ENCODE results near the gene USP13. TPM values are rescaled to one million over a fixed set of nuclear protein-coding genes. Genes with fewer than 3 reads are reported as not detected.

USP13 gene
- polyA plus RNA-seq, 3 donors: 14.1 to 16.7 (median 15.8) TPM

DNA sequence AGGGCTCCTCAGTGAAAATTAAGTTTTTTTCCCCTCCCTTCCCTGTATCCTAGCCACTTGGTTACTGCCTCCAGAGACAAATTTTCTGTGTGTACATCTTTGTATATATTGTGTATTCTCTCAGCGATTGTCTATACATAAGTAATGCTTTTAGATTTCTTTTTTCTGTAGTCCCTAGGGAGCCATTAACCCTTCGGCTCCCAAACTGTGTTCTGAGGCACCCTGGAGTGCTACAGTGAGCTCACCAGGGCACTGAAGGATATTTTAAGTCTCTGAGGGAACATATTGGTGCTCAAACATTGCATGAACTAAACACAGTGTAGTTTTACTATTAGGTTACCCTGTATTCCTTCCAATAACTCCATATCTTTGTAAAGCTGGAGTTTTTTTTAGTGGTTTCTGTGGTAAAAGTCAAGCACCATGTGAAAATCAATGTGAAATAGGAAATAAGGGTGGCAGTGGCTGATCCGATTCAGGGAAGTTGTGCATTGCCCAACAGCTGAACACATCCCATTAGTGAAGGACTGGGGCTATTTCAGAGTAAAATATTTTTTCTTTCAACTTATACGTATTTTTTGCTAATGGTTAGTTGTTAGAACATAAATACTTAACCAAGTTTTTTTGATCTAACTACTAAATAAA is 43.0 kb downstream of the USP13 start:
- DNase-seq (ENCODE audit: low read depth in 3 of 3, low spot score in 2 of 3): no peak

DNA sequence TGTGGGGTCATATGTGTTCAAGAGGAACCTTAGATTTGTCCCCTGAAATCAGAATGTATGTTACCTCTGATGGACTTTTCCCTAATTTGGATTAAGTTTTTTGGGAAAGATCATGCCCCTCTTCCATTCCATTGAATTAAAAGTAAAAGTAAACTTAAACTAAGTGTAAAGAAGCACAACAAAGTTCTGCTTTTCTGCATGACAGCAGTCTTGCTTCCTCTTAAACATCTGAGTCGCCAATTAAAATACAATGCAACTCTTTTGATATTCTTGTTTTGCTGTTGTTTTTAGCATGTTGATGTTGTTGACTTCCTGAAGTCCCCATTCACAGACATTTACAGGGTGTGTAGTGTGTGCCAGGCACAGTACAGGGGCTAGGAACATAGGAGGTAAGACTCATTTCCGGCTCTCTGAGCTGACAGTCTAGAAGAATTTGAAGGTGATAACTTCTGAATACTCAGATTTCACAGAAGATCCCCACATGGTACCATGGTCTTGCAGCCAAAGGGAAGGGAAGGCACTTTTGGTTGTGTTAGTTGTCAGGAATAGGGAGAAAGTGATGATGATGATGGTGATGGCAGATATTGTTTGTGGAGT is 45.0 kb downstream of the USP13 start:
- no peak for DNase-seq (ENCODE audit: low read depth in 3 of 3, low spot score in 2 of 3)

DNA sequence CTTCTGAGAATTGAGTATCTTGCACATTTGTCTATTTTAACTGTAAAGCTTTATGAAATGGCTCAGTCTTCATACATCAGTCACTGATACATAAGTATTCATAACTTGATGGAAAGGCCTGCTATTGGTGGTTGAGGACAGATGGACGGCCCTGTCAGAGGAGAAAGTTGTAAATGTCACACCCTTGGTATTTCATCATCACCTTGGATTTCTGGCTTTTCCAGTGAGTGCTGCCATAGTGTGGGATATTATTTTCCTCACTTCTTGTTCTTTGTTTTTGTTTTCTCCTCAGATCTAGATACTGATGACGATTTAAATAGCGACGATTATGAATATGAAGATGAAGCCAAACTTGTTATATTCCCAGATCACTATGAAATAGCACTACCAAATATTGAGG is 47.9 kb downstream of the USP13 start:
- DNase-seq (ENCODE audit: low read depth in 3 of 3, low spot score in 2 of 3): no peak

DNA sequence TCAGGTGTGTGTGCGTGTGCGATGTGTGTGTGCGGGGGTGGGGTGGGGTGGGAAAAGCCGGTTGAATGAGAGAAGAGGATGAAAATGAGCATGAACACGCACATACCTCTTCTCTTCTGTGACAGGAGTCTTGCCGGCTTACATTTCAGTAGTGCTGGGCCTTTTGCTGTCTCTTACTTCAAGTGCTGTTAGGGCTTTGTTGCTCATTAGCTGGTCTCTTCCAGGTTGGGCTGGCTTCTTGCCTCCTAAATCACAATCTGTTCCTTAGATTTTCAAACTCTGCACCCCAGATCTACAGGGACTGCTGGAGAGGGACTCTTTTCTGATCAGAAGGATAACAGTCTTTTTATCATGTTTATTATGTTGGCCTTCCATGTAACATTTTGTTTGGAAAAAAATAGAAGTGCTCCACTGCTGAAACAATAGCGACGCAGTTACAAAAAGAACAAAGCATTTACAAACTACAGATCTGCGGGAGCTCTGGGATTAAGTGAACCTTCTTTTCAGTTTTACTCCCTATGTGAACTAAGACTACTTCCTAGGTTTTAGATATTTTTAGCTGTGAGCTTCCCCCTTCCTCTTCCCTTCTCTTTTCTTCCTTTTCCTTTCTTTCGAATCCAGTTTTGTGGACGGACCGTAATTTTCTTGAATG is 48.5 kb downstream of the USP13 start:
- DNase-seq (ENCODE audit: low read depth in 3 of 3, low spot score in 2 of 3): no peak

DNA sequence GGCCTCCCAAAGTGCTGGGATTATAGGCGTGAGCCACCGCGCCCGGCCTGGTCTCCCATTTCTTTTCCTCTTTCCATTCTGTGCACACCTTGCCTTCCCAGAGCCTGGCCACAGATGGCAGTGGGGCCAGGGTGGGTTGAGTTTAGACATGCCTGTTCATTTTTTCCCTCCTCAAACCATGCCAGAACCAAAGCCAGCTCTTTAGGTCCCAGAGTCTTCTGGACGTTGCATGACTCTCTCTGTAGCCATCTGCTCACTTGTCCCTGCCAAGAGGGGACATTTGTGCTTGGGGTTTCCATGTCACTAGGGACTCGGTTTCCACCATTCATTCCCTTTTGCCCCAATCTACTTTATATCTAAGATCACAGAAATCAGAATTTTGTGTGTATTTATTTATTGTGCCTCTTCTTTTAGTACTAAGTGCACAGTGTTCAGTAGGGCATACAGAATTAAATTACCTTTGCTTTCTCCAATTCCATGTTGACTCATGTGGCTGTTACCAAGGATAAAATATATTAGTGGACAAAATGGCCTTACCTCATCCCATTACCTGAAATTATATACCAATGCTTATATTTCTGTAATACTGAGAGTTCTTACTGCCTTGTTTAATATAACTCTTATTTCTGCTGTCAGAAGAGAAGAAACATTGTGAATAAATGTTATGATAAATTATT is 49.6 kb downstream of the USP13 start:
- no peak for DNase-seq (ENCODE audit: low read depth in 3 of 3, low spot score in 2 of 3)

DNA sequence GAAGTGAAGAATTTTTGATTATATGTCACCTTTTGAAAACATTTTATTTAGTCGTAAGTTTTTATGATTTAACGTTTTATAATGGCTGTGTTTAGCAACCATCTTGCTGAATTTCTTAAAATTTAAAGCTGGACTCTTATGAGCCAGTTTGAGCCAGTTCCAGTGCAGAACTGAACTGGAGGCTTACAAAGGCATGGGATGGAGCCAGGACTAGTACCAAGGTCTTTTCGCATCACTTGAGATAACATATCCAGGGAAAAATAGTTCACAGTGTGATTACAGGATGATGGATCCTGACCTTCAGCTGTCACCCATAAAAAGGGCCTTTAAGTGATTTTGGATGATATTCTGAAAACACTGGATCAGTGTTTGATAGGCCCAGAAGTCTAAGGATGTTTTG is 51.0 kb downstream of the USP13 start:
- DNase-seq (ENCODE audit: low read depth in 3 of 3, low spot score in 2 of 3): no peak

DNA sequence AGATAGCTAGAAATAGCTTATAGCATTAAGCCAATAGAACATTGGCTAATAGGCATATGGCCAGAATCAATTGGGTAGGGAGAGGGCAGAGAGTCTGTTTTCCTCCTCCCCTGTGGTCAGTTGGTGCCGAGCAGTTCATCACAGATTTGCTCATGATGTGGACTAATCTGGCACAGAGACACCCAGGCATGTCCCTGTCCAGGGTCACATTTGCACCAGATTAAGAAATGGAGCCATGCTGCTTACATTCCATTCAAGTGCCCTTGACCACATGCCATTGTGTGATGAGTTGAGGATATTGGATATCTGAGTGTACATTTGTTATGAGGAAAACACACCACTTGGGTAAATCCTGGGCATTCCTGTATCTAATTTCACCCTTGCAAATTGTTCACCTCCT is 53.4 kb downstream of the USP13 start:
- DNase-seq (ENCODE audit: low read depth in 3 of 3, low spot score in 2 of 3): no peak

DNA sequence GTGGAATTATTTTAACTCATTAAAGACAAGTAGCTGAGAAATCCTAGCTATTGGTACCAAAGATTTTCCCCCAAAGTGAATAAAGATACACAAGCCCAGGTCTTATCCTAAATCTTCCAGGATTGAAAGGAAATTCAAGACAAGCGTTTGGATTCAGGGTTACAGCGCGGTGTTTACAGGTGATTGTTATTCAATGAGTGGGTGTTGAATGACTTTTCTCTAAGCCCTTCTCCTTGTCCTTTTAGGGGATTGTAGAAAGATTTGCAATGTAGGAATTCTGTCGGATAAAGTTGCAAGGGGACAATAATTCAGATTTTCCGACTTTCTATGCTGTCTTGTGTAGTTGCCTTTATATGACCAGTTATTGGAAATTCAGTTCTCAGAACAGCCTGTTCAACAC is 57.2 kb downstream of the USP13 start:
- no peak for DNase-seq (ENCODE audit: low read depth in 3 of 3, low spot score in 2 of 3)

DNA sequence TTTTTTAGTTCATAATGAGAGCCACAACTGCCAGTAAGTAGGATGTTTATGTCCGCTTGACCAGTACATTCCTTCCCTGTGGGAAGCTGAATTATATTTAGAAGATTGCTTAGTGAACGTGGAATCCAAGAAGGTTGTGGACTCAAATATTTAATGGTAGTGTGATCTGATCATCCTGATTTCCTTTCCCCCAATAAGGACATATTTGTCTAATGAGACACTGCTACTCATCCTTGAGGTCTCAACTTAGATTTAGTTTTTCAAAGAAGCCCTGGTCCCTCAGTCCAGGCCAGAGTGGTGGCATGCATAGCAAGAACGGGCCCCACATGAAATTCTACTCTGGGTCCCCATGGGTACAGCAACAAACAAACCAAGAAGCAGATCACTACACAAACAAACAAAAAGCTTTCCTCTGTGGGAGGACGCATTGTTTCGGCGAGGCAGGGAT is 60.8 kb downstream of the USP13 start:
- peak in 1 of 3 donors; percentile 8 for DNase-seq (ENCODE audit: low read depth in 3 of 3, low spot score in 2 of 3)

DNA sequence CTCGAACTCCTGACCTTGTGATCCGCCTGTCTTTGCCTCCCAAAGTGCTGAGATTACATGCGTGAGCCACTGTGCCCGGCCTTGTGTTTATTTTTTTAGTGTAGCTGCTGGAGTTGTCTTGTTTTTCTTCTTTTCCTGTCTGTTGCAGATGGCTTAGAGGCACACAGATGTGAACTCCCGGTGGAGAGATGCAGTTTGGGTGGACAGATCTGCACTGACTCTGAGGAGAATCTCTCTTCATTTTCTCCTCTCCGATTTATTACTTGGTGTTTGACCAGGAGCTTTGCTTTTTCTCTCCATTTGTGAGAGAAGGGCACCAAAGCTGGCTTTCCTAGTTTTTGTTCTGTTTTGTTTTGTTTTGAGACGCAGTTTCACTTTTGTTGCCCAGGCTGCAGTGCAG is 62.7 kb downstream of the USP13 start:
- DNase-seq (ENCODE audit: low read depth in 3 of 3, low spot score in 2 of 3): no peak

DNA sequence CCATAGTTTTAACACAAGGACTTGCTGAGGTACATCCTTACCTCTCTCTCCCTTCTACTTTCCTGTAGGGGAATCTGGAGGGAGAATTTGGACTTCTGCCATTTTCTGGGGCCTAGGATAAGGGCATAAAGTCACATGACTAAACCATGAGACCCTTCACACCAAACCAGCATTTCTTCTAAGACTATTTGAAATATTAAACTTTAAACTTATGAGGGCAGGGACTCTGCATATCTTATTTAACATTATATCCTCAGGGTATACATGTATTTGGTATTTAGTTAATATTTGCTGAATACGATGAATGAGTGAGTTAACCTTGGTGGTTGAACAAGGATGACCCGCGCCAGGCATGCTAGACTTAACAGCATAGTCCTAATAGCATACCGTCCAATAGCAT is 63.4 kb downstream of the USP13 start:
- no peak for DNase-seq (ENCODE audit: low read depth in 3 of 3, low spot score in 2 of 3)

DNA sequence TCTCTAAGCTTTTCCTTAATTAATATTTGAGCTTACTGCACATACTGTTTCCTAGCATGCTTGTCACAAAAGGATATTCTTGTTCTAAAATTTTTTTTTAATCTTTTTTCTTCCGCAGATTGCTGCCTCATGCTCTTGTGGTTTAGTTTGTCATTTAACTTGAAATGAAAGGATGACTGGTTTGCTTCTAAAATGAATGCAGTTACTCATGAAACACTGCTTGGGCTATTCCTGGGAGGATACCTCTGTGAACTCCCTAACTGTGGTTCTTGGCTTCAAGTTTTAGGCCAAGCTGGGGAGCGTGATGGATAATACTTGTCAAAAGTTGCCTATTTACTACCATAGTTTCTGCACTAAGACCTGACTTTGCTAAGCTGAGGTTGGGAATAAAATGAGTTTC is 64.0 kb downstream of the USP13 start:
- DNase-seq (ENCODE audit: low read depth in 3 of 3, low spot score in 2 of 3): no peak

DNA sequence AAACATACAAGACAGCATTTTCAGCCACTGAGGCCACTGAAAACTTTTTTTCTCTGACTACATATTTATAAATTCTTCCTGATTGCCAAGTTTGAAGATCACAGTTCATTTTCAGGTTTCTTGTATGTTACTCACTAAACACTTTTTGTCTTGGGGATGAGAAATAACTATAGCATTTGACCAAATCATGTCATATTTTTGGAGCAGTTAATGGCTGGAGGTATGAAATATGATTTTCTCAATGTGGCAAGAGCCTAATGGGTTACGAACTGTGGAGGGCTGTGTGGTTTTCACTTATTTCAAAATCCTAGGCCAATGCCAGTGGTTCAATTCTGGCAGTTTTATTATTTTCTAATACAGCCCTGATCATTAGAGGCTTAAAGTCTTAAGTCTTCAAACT is 64.4 kb downstream of the USP13 start:
- no peak for DNase-seq (ENCODE audit: low read depth in 3 of 3, low spot score in 2 of 3)

DNA sequence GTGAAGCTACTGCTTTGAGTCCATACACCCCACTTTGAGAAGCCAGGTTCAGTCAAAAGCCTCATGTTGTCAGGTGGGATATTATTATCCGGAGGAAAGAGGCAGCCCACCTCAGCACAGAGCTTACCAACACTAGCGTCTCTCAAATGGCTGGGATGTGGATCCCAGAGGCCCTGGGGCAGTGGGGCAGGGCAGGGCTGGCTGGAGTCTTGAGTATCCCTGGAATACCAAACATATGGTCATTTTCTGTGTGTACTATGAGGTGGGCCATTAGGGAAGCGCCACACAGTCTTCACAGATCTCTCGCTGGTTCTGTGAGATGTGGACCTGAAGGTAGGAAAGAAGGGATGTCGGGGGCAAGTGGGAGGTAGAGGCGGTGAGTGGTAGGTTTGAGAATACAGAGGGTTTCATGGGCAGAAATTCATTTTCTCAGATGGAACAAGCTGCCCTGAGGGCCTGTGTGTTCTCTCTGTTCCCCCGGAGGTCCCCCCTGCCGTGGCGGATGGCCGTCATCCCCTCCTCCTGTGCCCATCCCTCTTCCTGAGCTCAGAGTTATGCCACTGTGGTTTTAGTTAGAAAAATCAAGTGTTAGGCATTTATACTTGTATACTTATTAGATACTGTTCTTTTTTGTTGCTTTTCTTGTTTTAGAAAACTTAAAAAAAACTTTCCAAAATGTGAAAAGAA is 66.4 kb downstream of the USP13 start:
- DNase-seq (ENCODE audit: low read depth in 3 of 3, low spot score in 2 of 3): no peak

DNA sequence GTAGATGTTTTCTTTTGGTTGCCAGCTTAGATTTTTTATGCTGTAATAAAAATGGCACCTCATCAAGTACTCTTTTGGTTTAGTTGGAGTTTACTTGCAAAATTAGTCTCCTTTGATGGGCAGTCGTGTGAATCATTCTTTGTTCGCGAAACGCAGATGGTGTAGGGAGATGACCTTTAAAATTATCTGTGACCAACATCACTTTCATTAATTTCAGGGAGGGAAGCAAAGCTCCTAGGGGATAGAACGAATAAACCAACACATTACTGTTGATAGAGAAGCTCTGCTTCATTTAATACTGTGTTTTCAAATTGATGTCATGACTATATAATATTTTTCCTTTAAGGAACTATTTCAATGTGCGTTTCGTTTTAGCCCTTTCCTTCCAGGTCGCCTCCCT is 67.4 kb downstream of the USP13 start:
- DNase-seq (ENCODE audit: low read depth in 3 of 3, low spot score in 2 of 3): no peak

DNA sequence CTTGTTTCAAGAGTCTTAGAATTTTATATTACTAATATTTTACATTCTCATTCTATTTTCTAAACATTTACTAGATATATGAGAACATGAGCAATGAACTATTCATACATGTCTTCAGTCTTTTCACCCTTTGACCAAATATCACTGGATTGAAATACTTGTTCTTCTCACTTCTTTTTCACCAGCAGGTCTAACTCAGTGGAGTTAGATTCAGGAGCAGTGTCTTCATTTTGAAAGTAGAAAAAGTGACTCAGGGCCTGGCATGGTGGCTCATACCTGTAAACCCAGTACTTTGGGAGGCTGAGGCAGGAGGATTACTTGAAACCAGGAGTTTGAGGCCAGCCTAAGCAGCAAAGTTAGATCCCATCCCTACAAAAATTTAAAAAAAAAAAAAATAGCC is 70.8 kb downstream of the USP13 start:
- no peak for DNase-seq (ENCODE audit: low read depth in 3 of 3, low spot score in 2 of 3)

DNA sequence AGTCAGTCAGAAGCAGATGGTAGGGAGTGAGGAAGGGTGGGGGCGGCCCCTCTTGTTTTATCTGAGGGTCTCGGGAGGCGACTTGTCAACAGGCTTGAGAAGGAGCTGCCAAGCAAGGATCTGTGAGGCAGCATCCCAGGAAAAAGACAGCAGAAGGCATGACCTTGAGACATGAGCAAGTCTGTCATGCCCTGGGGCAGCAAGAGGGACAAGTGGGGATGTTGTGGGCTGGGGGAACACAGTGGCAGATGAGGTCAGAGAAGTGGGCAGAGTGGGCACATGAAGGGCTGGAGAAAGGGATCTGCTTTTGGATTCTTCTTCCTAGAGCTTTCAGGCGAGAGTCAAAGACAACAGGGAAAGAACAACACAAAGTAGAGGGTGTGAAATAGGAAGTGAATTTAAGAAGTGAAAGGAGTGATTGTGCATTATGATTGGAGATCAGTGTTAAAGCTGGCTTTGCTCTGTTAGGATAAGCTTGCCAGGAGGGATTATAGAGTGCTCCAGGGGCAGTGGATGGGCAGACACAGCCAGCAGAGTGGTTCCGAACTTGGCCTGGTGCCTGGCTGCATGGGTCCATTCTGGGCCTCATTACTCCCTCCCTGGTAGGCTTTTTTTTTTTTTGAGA is 73.3 kb downstream of the USP13 start:
- no peak for DNase-seq (ENCODE audit: low read depth in 3 of 3, low spot score in 2 of 3)

DNA sequence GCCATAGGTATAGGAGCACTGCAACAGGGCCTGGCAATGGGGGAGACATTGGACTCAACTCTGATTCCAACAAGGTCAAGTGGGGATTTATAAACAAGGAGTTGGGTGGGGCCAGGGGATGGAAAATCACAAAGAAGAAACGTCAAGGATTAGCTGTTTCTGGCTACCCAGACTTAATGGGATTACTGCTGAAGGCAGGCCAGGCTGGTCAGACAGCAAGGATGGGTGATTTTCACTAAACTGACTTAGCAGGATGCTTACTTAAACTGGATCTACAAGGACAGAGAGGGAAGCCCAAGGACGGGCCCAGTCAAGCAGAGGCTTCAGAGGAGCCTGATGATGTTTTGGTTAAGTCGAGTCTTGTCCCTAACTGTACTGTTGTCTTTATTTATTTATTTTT is 76.2 kb downstream of the USP13 start:
- DNase-seq (ENCODE audit: low read depth in 3 of 3, low spot score in 2 of 3): no peak

DNA sequence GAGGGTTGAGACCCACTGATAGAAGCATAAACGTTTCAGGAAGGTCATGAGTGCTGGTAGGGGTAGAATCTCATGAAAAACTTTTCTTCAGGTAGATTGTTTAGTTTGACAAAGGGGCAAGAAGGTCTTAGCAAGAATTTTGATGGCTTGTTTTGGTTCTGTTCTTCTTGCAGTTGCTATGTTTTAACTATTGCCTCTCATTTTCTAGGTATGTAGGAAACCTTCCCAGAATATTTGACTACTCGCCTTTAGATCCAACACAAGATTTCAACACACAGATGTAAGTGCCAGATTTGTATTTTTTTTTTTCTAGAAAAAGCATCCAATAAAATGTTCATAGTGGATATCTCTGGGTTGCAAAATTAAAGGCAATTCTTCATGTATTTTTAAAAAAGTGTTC is 77.1 kb downstream of the USP13 start:
- no peak for DNase-seq (ENCODE audit: low read depth in 3 of 3, low spot score in 2 of 3)

DNA sequence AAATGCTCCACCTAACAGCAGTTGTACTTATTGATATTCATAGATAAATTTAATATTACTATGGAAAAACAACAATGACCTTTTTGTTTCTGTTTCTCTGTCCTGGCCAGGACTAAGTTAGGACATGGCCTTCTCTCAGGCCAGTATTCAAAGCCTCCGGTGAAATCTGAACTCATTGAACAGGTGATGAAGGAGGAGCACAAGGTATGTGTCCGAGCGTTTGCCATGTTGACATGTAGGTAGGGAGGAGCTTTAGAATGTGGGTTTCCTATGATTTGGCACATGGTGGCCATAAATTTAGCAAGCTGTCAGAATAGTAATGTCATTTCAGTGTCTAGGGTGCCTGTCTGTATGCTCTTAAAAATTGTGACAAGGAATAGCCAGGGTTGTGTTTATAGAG is 77.7 kb downstream of the USP13 start:
- DNase-seq (ENCODE audit: low read depth in 3 of 3, low spot score in 2 of 3): no peak

DNA sequence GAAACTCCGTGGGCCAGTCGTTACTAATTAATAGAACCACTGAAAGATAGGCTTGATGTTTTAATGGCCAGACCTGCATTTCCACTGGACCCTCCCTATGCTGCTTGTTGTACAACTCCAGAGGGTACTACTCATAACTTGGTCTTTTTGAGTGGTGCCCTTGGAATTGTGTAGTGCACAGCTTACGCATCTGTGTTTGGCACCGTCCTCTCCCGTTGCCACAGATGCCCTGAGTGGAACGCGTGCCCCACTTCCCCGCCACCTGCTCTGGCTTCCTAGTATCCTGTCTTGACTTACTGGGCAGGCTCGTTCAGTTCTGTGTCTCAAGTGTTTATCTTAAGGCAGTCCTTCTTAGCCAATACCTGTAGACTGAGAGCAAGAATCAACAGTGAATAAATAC is 78.7 kb downstream of the USP13 start:
- no peak for DNase-seq (ENCODE audit: low read depth in 3 of 3, low spot score in 2 of 3)

Measured in right renal cortex interstitium (tissue), 3 donors.